B cell (primary cell): Measurements from ENCODE around the gene LILRB4. TPM values are rescaled to one million over a fixed set of nuclear protein-coding genes. Genes with fewer than 3 reads are reported as not detected.
"Not testable (repeated sequence)": the region's sequence is repeated elsewhere in the genome, so short reads cannot be mapped to it uniquely, and the experiment has no call there.

Experiments
- ATAC-seq: fragments of 200-7000 bp; cut with Tn5 transposase; one replicate; pipeline ENCODE4 v1.10.0; 2021; ENCODE audit warnings: low read depth, mild to moderate bottlenecking, moderate number of reproducible peaks, moderate library complexity
- CTCF ChIA-PET: fragments of 350-600 bp; sonication (Branson Sonifier 250); formaldehyde crosslinking; loops from one replicate; lab custom pipeline; 2021; ENCODE audit warnings: antibody characterized with exemption, inconsistent platforms; lab: Charles Lee
- POLR2A ChIA-PET: fragments of 350-600 bp; sonication (Branson Sonifier 250); formaldehyde crosslinking; loops from one replicate; lab custom pipeline; 2021; ENCODE audit warnings: antibody characterized with exemption; lab: Charles Lee
- DNase-seq: peaks from one replicate; pipeline ENCODE4 v3.0.0; 2013
- H2AFZ ChIP-seq: 2 replicates; pipeline ENCODE4 v1.6.1; 2012; ENCODE audit warnings: mild to moderate bottlenecking, low read depth, low read length; ENCODE audit not compliant: insufficient read depth, poor library complexity, severe bottlenecking
- H3K27ac ChIP-seq, 2 donors: 1 replicate in 1 of 2; 2 replicates in 1 of 2; pipeline ENCODE4 v1.5.1; 2012 to 2013; ENCODE audit warnings: low read length in 2 of 2, mild to moderate bottlenecking in 2 of 2, moderate library complexity in 1 of 2
- H3K27me3 ChIP-seq, 4 experiments: fragments of 200-600 bp in 1 of 4; sonication (generic) in 1 of 4; replicated peaks in 1 of 4; 1 replicate in 2 of 4; 2 replicates in 2 of 4; pipeline versions ENCODE4 v1.6.1 to v1.7.0; 2013 to 2016; ENCODE audit warnings: low read length in 3 of 4, mild to moderate bottlenecking in 2 of 4, mixed read lengths in 1 of 4, moderate library complexity in 1 of 4; ENCODE audit not compliant: insufficient read depth in 4 of 4, control insufficient read depth in 3 of 4; ENCODE audit errors: control extremely low read depth in 1 of 4
- H3K36me3 ChIP-seq, 2 experiments: replicated peaks in 1 of 2; 1 replicate in 1 of 2; 2 replicates in 1 of 2; pipeline versions ENCODE4 v1.6.1 to v1.7.1; 2013; ENCODE audit warnings: low read length in 1 of 2; ENCODE audit not compliant: insufficient read depth in 2 of 2, control insufficient read depth in 1 of 2; ENCODE audit errors: control extremely low read depth in 1 of 2, extremely low read depth in 1 of 2
- H3K4me1 ChIP-seq, 2 donors: fragments of 200-600 bp in 1 of 2; sonication (generic) in 1 of 2; 1 replicate in 1 of 2; 2 replicates in 1 of 2; pipeline versions ENCODE4 v1.5.1 to v1.6.1; 2013 to 2017; ENCODE audit warnings: low read length in 2 of 2; ENCODE audit not compliant: control insufficient read depth in 2 of 2, insufficient read depth in 2 of 2
- H3K4me2 ChIP-seq: replicated peaks from 2 replicates; pipeline ENCODE3; 2012; ENCODE audit warnings: mild to moderate bottlenecking, low read depth, low read length; ENCODE audit not compliant: poor library complexity, severe bottlenecking
- H3K4me3 ChIP-seq, 5 experiments: fragments of 200-600 bp in 1 of 5; sonication (generic) in 1 of 5; 1 replicate in 3 of 5; 2 replicates in 2 of 5; pipeline versions ENCODE4 v1.5.1 to v1.7.0; 2011 to 2016; ENCODE audit warnings: low read length in 4 of 5, mild to moderate bottlenecking in 4 of 5, low read depth in 2 of 5, control low read depth in 1 of 5, moderate library complexity in 1 of 5; ENCODE audit not compliant: insufficient read depth in 1 of 5; ENCODE audit errors: control extremely low read depth in 1 of 5, extremely low read depth in 1 of 5
- H3K79me2 ChIP-seq: fragments of 200-600 bp; sonication (generic); one replicate; pipeline ENCODE4 v1.6.0; 2016; ENCODE audit warnings: low read length; ENCODE audit not compliant: control insufficient read depth, insufficient read depth
- H3K9ac ChIP-seq: fragments of 200-600 bp; sonication (generic); 2 replicates; pipeline ENCODE4 v1.6.1; 2017; ENCODE audit warnings: mild to moderate bottlenecking, low read length, moderate library complexity
- H3K9me3 ChIP-seq, 3 donors: one replicate each; pipeline versions ENCODE4 v1.6.1 to v1.7.1; 2013; ENCODE audit warnings: low read length in 2 of 3; ENCODE audit not compliant: control insufficient read depth in 2 of 3, insufficient read depth in 1 of 3; ENCODE audit errors: control extremely low read depth in 1 of 3
- H4K20me1 ChIP-seq: 2 replicates; pipeline ENCODE4 v1.6.0; 2012; ENCODE audit warnings: mild to moderate bottlenecking, low read length; ENCODE audit not compliant: insufficient read depth, control insufficient read depth, poor library complexity, severe bottlenecking
- H3K27ac Mint-ChIP-seq: one replicate; pipeline ENCODE4 v1.8.0; 2021; ENCODE audit warnings: mixed read lengths
- H3K27me3 Mint-ChIP-seq: one replicate; pipeline ENCODE4 v1.8.0; 2021; ENCODE audit warnings: mixed read lengths
- H3K4me1 Mint-ChIP-seq: one replicate; pipeline ENCODE4 v1.8.0; 2021; ENCODE audit warnings: mixed read lengths
- H3K4me3 Mint-ChIP-seq: one replicate; pipeline ENCODE4 v1.8.0; 2021; ENCODE audit warnings: mixed read lengths
- H3K9me3 Mint-ChIP-seq: one replicate; pipeline ENCODE4 v1.8.0; 2022; ENCODE audit warnings: mixed read lengths; ENCODE audit not compliant: insufficient read depth
- CTCF ChIP-seq: fragments of 200-600 bp; IDR thresholded peaks from one replicate; pipeline ENCODE4 v1.8.0; 2022; ENCODE audit warnings: antibody characterized with exemption, mild to moderate bottlenecking
- EZH2 ChIP-seq: IDR thresholded peaks from 2 replicates; pipeline ENCODE4 v1.6.1; 2012; ENCODE audit warnings: borderline replicate concordance, low read depth, mild to moderate bottlenecking, moderate library complexity, low read length; ENCODE audit not compliant: insufficient read depth, poor library complexity, severe bottlenecking
- WGBS: methylation state at CpG from one replicate; pipeline ENCODE4 v1.1.5; 2013; ENCODE audit warnings: missing lambda C conversion rate; ENCODE audit not compliant: insufficient coverage; 5-methylcytosine and 5-hydroxymethylcytosine counted together
- intact Hi-C: fragments of 100-400 bp; cut with micrococcal nuclease; formaldehyde crosslinking; loops from one replicate; pipeline ENCODE4 v1.10.0; 2022
- polyA plus RNA-seq: library from polyadenylated mRNA; depleted of rRNA; stranded (reverse); fragments of >200 nt; gene quantifications from 2 replicates; pipeline ENCODE4 v1.2.3, GENCODE V29; 2012
- total RNA-seq, 2 donors: library from RNA; stranded (reverse); fragments of 120-200 nt in 1 of 2; gene quantifications; 1 replicate in 1 of 2; 2 replicates in 1 of 2; pipeline versions ENCODE4 v1.2.3 to v1.2.4, GENCODE V29; 2013 to 2022

LILRB4 gene
- total and polyA plus RNA-seq, 2 donors (not counting 1 experiment from before 2014, with no cell fraction given): 1.1 to 2.8 TPM

- ATAC-seq: no peak
- peaks cover 81% of the 10 kb centered on the region for H3K4me1 Mint-ChIP-seq
- no peaks in the 10 kb centered on the region for H3K36me3 ChIP-seq
- no peaks in the 10 kb centered on the region for H3K9me3 Mint-ChIP-seq
- DNase-seq: no peak
- peak overlapping the region in 4 of 5 experiments; percentile 2 to 55 (median 19) for H3K4me3 ChIP-seq
- peak overlapping the region in 1 of 2 donors; percentile 65 for H3K27ac ChIP-seq
- TF ChIP-seq CTCF (no peak), EZH2 (no peak)
- ChIA-PET POLR2A (no interaction called here), CTCF (interaction anchor here (1.7 to 4.5 kb wide), 3 partner anchors 9 to 32 kb away, joined by 3 to 28 read pairs (median 6); partner anchors contain the start of gene LILRB1)
- peaks cover 58 to 60% of the 10 kb centered on the region in 2 donors for H3K4me1 ChIP-seq
- peak overlapping the region; percentile 79 for H3K4me2 ChIP-seq
- no peak overlapping the region for H2AFZ ChIP-seq
- no peaks in the 10 kb centered on the region for H3K27me3 ChIP-seq
- peak overlapping the region; percentile 47 for H3K9ac ChIP-seq
- peak overlapping the region; percentile 69 for H3K4me3 Mint-ChIP-seq
- H3K27ac Mint-ChIP-seq: peak overlapping the region; percentile 67
- intact Hi-C loops: no loop called here
- H3K79me2 ChIP-seq: peaks cover 80% of the 10 kb centered on the region
- H3K27me3 Mint-ChIP-seq: no peaks in the 10 kb centered on the region
- H3K9me3 ChIP-seq: no peaks in the 10 kb centered on the region
- no peaks in the 10 kb centered on the region for H4K20me1 ChIP-seq
- WGBS: no CpG with 5 or more reads among the region's 4 CpGs
Observed at GRCh38 chr19:54620464-54620863, 42.3 kb upstream of the LILRB4 start.

GRCh38 chr19:54622431-54622830 is 40.4 kb upstream of the LILRB4 start:
- DNase-seq (peak; percentile 38), ATAC-seq (no peak)
- H2AFZ ChIP-seq: peak overlapping the region; percentile 59
- intact Hi-C loops: no loop called here
- H3K4me2 ChIP-seq: peak overlapping the region; percentile 72
- H3K27ac ChIP-seq: peak overlapping the region; percentile 62 to 84
- H3K9me3 ChIP-seq: peaks cover 0 to 8% (median 0%) of the 10 kb centered on the region in 3 donors
- peaks cover 92% of the 10 kb centered on the region for H3K79me2 ChIP-seq
- Mint-ChIP-seq H3K9me3 (no peaks in the 10 kb centered on the region), H3K4me3 (peak overlapping the region; percentile 90), H3K4me1 (peaks cover 81% of the 10 kb centered on the region), H3K27ac (peak overlapping the region; percentile 98), H3K27me3 (no peaks in the 10 kb centered on the region)
- H4K20me1 ChIP-seq: peaks cover 4% of the 10 kb centered on the region
- no CpG with 5 or more reads among the region's 4 CpGs for WGBS
- ChIA-PET POLR2A (no interaction called here), CTCF (interaction anchor here (0.7 to 0.9 kb wide), 2 partner anchors 21 to 143 kb away, joined by 3 read pairs; no protein-coding TSS in a partner anchor)
- H3K9ac ChIP-seq: peak overlapping the region; percentile 61
- peak overlapping the region in 4 of 5 experiments; percentile 14 to 66 (median 29) for H3K4me3 ChIP-seq
- peaks cover 57 to 64% of the 10 kb centered on the region in 2 donors for H3K4me1 ChIP-seq
- peaks cover 3 to 9% of the 10 kb centered on the region in 2 experiments for H3K36me3 ChIP-seq
- no peak for TF ChIP-seq CTCF
- no peak for TF ChIP-seq EZH2
- H3K27me3 ChIP-seq: no peaks in the 10 kb centered on the region

- DNase-seq: peak; percentile 50
- H3K27me3 Mint-ChIP-seq, H3K9me3 Mint-ChIP-seq, CTCF ChIA-PET, H2AFZ ChIP-seq, H3K9me3 ChIP-seq, H3K27me3 ChIP-seq, POLR2A ChIA-PET, intact Hi-C loops: not testable (repeated sequence)
- peaks cover 17% of the 10 kb centered on the region for H4K20me1 ChIP-seq
- peaks cover 93% of the 10 kb centered on the region for H3K79me2 ChIP-seq
- H3K4me3 ChIP-seq: peak overlapping the region in 4 of 5 experiments; percentile 19 to 44 (median 26)
- H3K36me3 ChIP-seq: peaks cover 3 to 25% of the 10 kb centered on the region in 2 experiments
- H3K9ac ChIP-seq: peak overlapping the region; percentile 46
- peak overlapping the region; percentile 72 for H3K4me2 ChIP-seq
- WGBS: no CpG with 5 or more reads among the region's 10 CpGs
- peak overlapping the region; percentile 84 to 86 for H3K27ac ChIP-seq
- Mint-ChIP-seq H3K4me1 (peaks cover 86% of the 10 kb centered on the region), H3K4me3 (peak overlapping the region; percentile 90), H3K27ac (peak overlapping the region; percentile 98)
- ATAC-seq: peak; percentile 40
- peaks cover 75 to 82% of the 10 kb centered on the region in 2 donors for H3K4me1 ChIP-seq
Observed at GRCh38 chr19:54624234-54624633, 38.6 kb upstream of the LILRB4 start.
